ENCODE results near the gene SAP30BP.

SAP30BP gene

DNA sequence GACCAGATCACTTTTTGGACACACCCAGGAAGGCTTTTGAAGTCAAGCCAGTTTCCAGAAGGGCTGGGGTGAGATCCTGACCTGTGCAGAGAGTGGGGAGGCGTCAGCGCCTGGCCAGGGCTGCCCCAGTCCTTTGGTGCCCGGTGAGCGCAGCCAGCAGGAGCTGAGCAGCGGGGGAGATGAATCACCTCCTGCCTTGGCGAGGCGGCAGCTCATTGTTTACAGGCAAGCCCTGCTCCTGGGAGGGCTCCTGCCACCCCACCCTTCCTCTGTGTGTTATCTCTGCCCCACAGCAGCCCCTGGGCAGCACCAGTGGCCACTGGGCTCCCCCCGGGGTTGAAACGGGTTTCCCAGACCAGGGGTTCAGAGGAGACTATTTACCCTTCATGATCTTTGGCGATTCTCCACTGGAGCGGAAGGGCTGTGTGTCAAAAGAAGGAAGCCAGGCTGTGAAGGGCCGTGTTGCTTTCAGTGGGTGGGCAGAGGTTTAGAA, 40.0 kb downstream of the SAP30BP start:
- in situ Hi-C loops (cut with HindIII; ENCODE audit: low sequenced_read_pairs): no loop called here

DNA sequence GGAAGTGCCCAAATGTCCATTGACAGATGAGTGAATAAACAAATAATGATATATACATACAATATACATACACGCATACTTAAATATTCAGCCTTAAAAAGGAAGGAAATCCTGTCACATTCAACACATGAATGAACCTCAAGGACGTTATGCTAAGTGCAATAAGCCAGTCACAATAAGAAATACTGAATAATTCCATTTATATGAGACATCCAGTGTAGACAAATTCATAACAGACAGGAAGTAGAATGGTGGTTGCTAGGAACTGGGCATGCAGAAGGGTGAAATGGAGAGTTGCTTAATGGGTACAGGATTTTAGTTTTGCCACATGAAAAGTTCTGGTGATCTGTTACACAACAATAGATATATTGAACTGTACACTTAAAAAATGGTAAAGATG, 45.3 kb downstream of the SAP30BP start:
- in situ Hi-C loops (cut with HindIII; ENCODE audit: low sequenced_read_pairs): no loop called here

DNA sequence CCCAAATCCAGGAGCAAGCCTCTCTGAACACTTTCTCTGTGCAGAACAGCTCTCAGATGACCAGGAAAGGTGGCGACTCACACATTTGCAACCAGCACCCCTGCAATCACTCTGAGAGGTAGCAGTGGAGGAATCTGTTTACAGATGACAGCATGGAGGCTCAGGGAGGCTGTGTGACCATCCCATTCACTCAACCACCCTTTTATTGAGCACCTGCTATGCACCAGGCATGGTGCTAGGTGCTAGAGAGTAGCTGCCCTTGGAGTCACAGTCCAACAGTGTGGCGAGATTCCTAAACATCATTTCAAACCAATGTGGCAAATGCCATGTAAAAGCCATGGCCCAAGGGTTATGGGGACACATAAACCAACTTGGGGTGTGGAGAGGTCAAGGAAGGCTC, 52.6 kb downstream of the SAP30BP start:
- in situ Hi-C loops (cut with HindIII; ENCODE audit: low sequenced_read_pairs): loop anchor here (10.0 kb wide), 1 partner anchor 45 kb away; no protein-coding TSS in a partner anchor

GRCh38 chr17:75720656-75721462, 53.7 kb downstream of the SAP30BP start, which contains the start of gene ITGB4:
Gene ITGB4 (plus strand): TSS chr17:75721459. CDS start chr17:75724704, 3,245 bp downstream.
- in situ Hi-C loops (cut with HindIII; ENCODE audit: low sequenced_read_pairs): loop anchor here (10.0 kb wide), 1 partner anchor 46 kb away; no protein-coding TSS in a partner anchor

DNA sequence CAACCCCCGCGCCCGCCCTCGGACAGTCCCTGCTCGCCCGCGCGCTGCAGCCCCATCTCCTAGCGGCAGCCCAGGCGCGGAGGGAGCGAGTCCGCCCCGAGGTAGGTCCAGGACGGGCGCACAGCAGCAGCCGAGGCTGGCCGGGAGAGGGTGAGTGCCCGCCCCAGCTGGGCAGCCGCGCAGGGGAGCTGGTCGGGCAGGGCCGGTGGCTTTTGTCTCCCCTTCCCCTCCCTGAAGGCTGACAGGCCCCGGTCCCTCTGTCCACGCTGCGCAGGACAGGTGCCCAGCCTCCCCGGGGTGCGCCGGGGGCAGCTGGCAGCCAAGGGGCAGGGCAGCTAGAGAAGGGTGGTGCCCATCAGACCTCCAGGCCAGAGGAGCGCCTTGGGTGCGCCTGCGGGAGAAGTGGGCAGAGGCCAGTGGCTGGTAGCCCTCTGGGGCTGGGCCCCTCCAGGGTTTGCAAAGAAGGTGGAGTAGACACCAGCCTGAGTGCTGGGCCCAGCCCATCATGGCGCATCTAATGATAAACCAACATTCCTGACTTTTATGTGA, 54.4 kb downstream of the SAP30BP start:
- in situ Hi-C loops (cut with HindIII; ENCODE audit: low sequenced_read_pairs): loop anchor here (10.0 kb wide), 1 partner anchor 47 kb away; no protein-coding TSS in a partner anchor

DNA sequence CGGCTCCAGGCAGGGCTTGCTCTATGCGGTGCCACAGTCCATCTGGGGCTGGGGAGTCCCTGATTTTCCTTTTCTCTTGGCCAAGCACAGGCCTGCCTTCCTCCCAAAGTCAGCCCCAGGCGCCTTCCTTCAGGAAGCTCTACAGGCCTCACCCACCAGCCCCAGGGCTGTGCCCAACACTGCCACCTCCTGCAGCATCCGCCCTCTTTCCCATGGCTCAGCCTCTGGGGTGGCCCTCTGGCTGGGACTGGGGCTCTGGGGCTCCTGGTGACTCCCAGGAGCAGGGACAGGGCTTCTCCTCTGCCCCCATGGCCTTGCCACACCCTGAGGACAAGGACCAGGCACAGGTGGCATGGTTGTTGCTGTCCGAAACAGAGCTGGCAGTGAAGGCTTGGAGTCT, 54.9 kb downstream of the SAP30BP start:
- in situ Hi-C loops (cut with HindIII; ENCODE audit: low sequenced_read_pairs): loop anchor here (10.0 kb wide), 1 partner anchor 47 kb away; no protein-coding TSS in a partner anchor

DNA sequence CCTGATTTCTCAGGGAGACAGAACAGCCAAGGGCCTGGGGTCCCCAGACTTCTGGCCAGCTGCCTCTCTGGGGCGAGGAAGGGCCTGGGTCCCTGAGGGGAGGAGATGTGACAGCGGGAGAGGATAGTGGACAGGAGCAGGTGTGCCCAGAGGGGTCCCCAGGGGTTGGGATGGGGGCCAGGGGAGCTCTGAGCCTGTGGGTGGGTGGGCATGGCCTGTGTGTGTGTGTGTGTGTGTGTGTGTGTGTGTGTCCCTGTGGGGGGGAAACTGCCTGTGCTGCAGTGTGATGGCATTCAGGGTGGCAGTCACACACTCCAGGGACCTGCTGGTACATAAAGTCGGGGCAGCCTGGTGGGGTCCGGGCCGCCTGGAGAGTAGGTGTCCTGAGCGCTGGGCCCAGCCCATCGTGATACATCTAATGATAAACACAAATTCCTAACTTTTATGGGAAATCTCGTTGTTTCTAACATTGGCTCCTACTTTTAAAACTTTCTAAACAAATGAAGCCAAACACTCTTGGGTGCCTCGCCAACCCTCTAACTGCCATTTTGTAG, 55.5 kb downstream of the SAP30BP start:
- in situ Hi-C loops (cut with HindIII; ENCODE audit: low sequenced_read_pairs): loop anchor here (10.0 kb wide), 1 partner anchor 48 kb away; no protein-coding TSS in a partner anchor

DNA sequence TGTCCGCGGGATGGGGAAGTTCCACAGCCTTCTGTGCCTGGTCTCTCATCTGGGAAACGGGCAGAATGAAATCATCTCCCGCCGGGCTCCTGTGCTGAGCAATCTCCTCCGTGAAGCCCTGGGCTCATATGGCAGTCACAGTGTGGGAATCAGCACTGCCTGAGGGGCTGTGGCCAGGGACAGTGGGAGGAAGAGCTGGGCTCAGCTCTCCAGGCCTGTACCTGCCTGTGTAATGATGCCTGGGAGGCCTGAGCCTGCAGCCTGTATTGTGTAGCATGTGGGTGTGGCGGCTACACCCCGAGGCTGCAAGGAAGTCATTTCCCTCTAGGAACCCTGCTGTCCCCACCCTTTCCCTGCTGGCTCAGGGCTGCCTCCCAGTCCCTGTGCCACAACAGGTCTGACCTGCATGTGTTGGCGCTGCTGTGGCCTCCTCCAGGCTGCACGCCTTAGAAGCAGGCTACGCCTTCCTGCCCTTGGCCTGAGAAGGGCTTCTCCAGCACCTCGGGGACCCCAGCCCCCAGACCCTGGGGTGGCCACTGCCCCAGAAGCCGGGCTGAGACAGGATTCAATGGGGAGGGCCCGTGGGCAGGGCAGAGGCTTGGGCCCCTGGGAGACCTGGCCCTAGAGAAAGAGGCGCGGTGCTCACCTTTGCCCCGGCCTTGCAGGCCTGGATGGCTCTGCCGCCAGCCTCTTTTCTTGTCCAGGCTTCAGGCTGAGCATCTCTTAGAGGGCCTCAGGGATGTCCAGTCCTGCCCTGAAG, 56.2 kb downstream of the SAP30BP start:
- in situ Hi-C loops (cut with HindIII; ENCODE audit: low sequenced_read_pairs): loop anchor here (10.0 kb wide), 1 partner anchor 49 kb away; no protein-coding TSS in a partner anchor

GRCh38 chr17:75724016-75725003, 57.2 kb downstream of the SAP30BP start:
- in situ Hi-C loops (cut with HindIII; ENCODE audit: low sequenced_read_pairs): loop anchor here (10.0 kb wide), 1 partner anchor 50 kb away; no protein-coding TSS in a partner anchor

GRCh38 chr17:75725504-75725903, 58.4 kb downstream of the SAP30BP start:
- in situ Hi-C loops (cut with HindIII; ENCODE audit: low sequenced_read_pairs): loop anchor here (10.0 kb wide), 1 partner anchor 51 kb away; no protein-coding TSS in a partner anchor

- in situ Hi-C loops (cut with HindIII; ENCODE audit: low sequenced_read_pairs): loop anchor here (10.0 kb wide), 1 partner anchor 53 kb away; no protein-coding TSS in a partner anchor
Observed at GRCh38 chr17:75727391-75727790, 60.3 kb downstream of the SAP30BP start.

DNA sequence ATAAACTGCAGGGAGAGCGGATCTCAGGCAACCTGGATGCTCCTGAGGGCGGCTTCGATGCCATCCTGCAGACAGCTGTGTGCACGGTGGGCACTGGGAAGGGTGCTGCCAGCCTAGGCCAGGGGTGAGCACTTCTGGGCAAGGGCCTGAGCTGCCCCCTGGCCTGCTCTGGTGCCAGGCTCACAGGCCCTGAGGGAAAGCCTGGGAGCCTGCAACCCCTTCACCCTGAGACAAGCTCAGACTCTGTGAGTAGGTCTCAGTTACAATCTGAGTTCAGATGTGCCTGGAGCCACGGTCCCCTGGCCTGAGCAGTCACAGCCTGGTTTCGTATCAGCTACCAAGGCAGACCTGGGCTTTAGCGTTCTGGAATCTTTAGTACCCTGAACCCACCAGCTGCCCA, 62.2 kb downstream of the SAP30BP start:
- in situ Hi-C loops (cut with HindIII; ENCODE audit: low sequenced_read_pairs): loop anchor here (10.0 kb wide), 1 partner anchor 55 kb away; no protein-coding TSS in a partner anchor

GRCh38 chr17:75730065-75730464, 62.9 kb downstream of the SAP30BP start:
- in situ Hi-C loops (cut with HindIII; ENCODE audit: low sequenced_read_pairs): no loop called here

DNA sequence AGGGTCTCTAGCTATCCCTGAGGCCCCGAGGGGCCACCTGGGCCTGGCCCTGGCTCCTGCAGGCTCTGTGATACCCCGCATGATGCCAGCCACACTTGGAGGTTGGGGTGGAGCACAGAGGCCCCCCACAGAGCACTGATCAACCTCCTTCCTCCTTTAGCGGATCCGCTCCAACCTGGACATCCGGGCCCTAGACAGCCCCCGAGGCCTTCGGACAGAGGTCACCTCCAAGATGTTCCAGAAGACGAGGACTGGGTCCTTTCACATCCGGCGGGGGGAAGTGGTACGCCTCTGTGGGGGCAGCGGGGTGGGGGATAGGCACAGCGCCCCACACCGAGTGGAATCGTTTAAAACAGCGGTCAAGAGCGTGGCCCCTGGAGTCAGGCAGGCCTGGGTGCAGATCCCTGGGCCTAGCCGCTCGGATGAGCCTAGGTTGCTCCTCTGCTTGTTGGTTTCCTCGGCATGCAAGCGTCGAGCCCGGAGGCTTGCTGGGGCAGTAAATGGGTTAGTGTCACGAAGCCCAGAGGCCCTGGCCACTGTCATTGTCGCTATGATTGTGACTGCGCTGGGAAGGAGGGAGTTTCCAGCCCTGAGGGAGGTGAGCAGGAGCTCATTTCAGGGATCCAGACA, 64.1 kb downstream of the SAP30BP start:
- in situ Hi-C loops (cut with HindIII; ENCODE audit: low sequenced_read_pairs): no loop called here

- in situ Hi-C loops (cut with HindIII; ENCODE audit: low sequenced_read_pairs): no loop called here
Observed at GRCh38 chr17:75731716-75732498, 64.8 kb downstream of the SAP30BP start.

GRCh38 chr17:75733471-75733870, 66.3 kb downstream of the SAP30BP start:
- in situ Hi-C loops (cut with HindIII; ENCODE audit: low sequenced_read_pairs): no loop called here

GRCh38 chr17:75734674-75735294, 67.6 kb downstream of the SAP30BP start:
- in situ Hi-C loops (cut with HindIII; ENCODE audit: low sequenced_read_pairs): no loop called here

All from DLD1 (cell line).